NCI-H82 treated with DMSO at 0.1 percent for 48 hours (cell line): ENCODE results near the gene UPF1.

ENCODE experiments used
- DNase-seq: peaks from one replicate; lab custom pipeline; 2025; ENCODE audit not compliant: unreplicated experiment; lab: John Stamatoyannopoulos, UW

UPF1 gene

GRCh38 chr19:18855647-18856384 is 24.1 kb downstream of the UPF1 start:
- no peak for DNase-seq

- no peak for DNase-seq
Observed at GRCh38 chr19:18856385-18857126, 24.8 kb downstream of the UPF1 start.

- DNase-seq, result no peak
Observed at GRCh38 chr19:18857223-18857622, 25.5 kb downstream of the UPF1 start.

- no peak for DNase-seq
Observed at GRCh38 chr19:18858906-18859646, 27.3 kb downstream of the UPF1 start.

- DNase-seq, result no peak
Observed at GRCh38 chr19:18859676-18860301, 28.0 kb downstream of the UPF1 start.

- DNase-seq, result no peak
Observed at GRCh38 chr19:18860302-18860700, 28.5 kb downstream of the UPF1 start.

- no peak for DNase-seq
Observed at GRCh38 chr19:18860725-18861124, 29.0 kb downstream of the UPF1 start.

- no peak for DNase-seq
Observed at GRCh38 chr19:18861235-18861634, 29.5 kb downstream of the UPF1 start.

- DNase-seq, result no peak
Observed at GRCh38 chr19:18861917-18862316, 30.2 kb downstream of the UPF1 start.

GRCh38 chr19:18862976-18863842 is 31.4 kb downstream of the UPF1 start:
- DNase-seq, result no peak

- DNase-seq, result no peak
Observed at GRCh38 chr19:18863843-18864362, 32.1 kb downstream of the UPF1 start.

- no peak for DNase-seq
Observed at GRCh38 chr19:18865106-18865972, 33.6 kb downstream of the UPF1 start.

GRCh38 chr19:18865973-18866799 is 34.4 kb downstream of the UPF1 start:
- DNase-seq, result peak; percentile 29

- DNase-seq, result no peak
Observed at GRCh38 chr19:18866800-18867123, 35.0 kb downstream of the UPF1 start.

- DNase-seq, result no peak
Observed at GRCh38 chr19:18867199-18867598, 35.4 kb downstream of the UPF1 start.

- no peak for DNase-seq
Observed at GRCh38 chr19:18867751-18868150, 36.0 kb downstream of the UPF1 start.

- DNase-seq, result no peak
Observed at GRCh38 chr19:18868380-18869022, 36.7 kb downstream of the UPF1 start.

GRCh38 chr19:18869023-18869618 is 37.4 kb downstream of the UPF1 start:
- no peak for DNase-seq
